ENCODE data around the gene TMC6. TPM values are rescaled to one million over a fixed set of nuclear protein-coding genes. Genes with fewer than 3 reads are reported as not detected.

TMC6 gene
- total RNA-seq, 4 donors from 2014 or later, result 14.4 to 21.4 (median 18.5) TPM

GRCh38 chr17:78092794-78093324 is 35.7 kb downstream of the TMC6 start:
- intact Hi-C loops (cut with DNase I), result no loop called here
- Histone ChIP-seq H3K27me3 (no peaks in the 10 kb centered on the region), H3K9me3 (no peaks in the 10 kb centered on the region), H3K4me3 (no peak overlapping the region), H3K27ac (replicated peaks in 1 of 4) (no peak overlapping the region), H3K4me1 (peaks cover 0 to 17% (median 8%) of the 10 kb centered on the region in 4 donors), H3K36me3 (peaks cover 66 to 99% (median 93%) of the 10 kb centered on the region in 4 donors)
- no peak for TF ChIP-seq POLR2A (IDR thresholded peaks at IDR 0.05; ENCODE audit: low read depth)
- no peak for TF ChIP-seq CTCF (IDR thresholded peaks at IDR 0.05)
- no peak for TF ChIP-seq EP300 (IDR thresholded peaks at IDR 0.05)
- no peak for TF ChIP-seq POLR2AphosphoS5 (IDR thresholded peaks at IDR 0.05)
- 81% methylated on average over 6 of the region's 6 CpGs for WGBS
- no peak for DNase-seq (ENCODE audit: extremely low spot score)

GRCh38 chr17:78089576-78090281 is 38.8 kb downstream of the TMC6 start:
- DNase-seq (ENCODE audit: extremely low spot score), result no peak
- no peaks in the 10 kb centered on the region for H3K9me3 ChIP-seq
- peaks cover 54 to 97% (median 87%) of the 10 kb centered on the region in 4 donors for H3K36me3 ChIP-seq
- H3K4me3 ChIP-seq, result no peak overlapping the region
- no peak for TF ChIP-seq EP300 (IDR thresholded peaks at IDR 0.05)
- TF ChIP-seq POLR2A (IDR thresholded peaks at IDR 0.05; ENCODE audit: low read depth), result no peak
- TF ChIP-seq POLR2AphosphoS5 (IDR thresholded peaks at IDR 0.05), result no peak
- no peak for TF ChIP-seq CTCF (IDR thresholded peaks at IDR 0.05)
- 72% methylated on average over 7 of the region's 7 CpGs for WGBS
- peaks cover 0 to 17% (median 8%) of the 10 kb centered on the region in 4 donors for H3K4me1 ChIP-seq
- H3K27me3 ChIP-seq, result no peaks in the 10 kb centered on the region
- peak overlapping the region; percentile 14 to 41 (median 40) for H3K27ac ChIP-seq (replicated peaks in 1 of 4)
- intact Hi-C loops (cut with DNase I), result loop anchor here (5.0 kb wide), 1 partner anchor 72 kb away; no protein-coding TSS in a partner anchor

GRCh38 chr17:78088529-78088928 is 40.0 kb downstream of the TMC6 start:
- no peak overlapping the region for H3K27ac ChIP-seq (replicated peaks in 1 of 4)
- intact Hi-C loops (cut with DNase I), result loop anchor here (5.0 kb wide), 1 partner anchor 71 kb away; no protein-coding TSS in a partner anchor
- TF ChIP-seq POLR2AphosphoS5 (IDR thresholded peaks at IDR 0.05) (no peak), CTCF (IDR thresholded peaks at IDR 0.05) (no peak), POLR2A (IDR thresholded peaks at IDR 0.05; ENCODE audit: low read depth) (no peak)

GRCh38 chr17:78086740-78087139 is 41.8 kb downstream of the TMC6 start:
- Histone ChIP-seq H3K27me3 (no peaks in the 10 kb centered on the region), H3K4me1 (peaks cover 0 to 28% (median 15%) of the 10 kb centered on the region in 4 donors), H3K36me3 (peaks cover 41 to 97% (median 73%) of the 10 kb centered on the region in 4 donors), H3K4me3 (no peak overlapping the region), H3K9me3 (no peaks in the 10 kb centered on the region), H3K27ac (replicated peaks in 1 of 4) (no peak overlapping the region)
- TF ChIP-seq POLR2A (IDR thresholded peaks at IDR 0.05; ENCODE audit: low read depth) (no peak), POLR2AphosphoS5 (IDR thresholded peaks at IDR 0.05) (no peak), CTCF (IDR thresholded peaks at IDR 0.05) (no peak), EP300 (IDR thresholded peaks at IDR 0.05) (no peak)
- 97% methylated on average over 13 of the region's 13 CpGs for WGBS
- no peak for DNase-seq (ENCODE audit: extremely low spot score)
- intact Hi-C loops (cut with DNase I), result loop anchor here (5.0 kb wide), 1 partner anchor 69 kb away; no protein-coding TSS in a partner anchor

More at GRCh38 chr17:78088529-78088928, 40.0 kb downstream of the TMC6 start:
- 33% methylated on average over 1 of the region's 1 CpG for WGBS
- H3K9me3 ChIP-seq, result no peaks in the 10 kb centered on the region
- peaks cover 0 to 17% (median 8%) of the 10 kb centered on the region in 4 donors for H3K4me1 ChIP-seq
- H3K36me3 ChIP-seq, result peaks cover 48 to 97% (median 82%) of the 10 kb centered on the region in 4 donors
- no peaks in the 10 kb centered on the region for H3K27me3 ChIP-seq
- no peak for DNase-seq (ENCODE audit: extremely low spot score)
- H3K4me3 ChIP-seq, result no peak overlapping the region

Measured in esophagus muscularis mucosa (tissue), 4 donors.